NCI-H82 treated with DMSO at 0.1 percent for 48 hours (cell line): ENCODE data around the gene INKA2.
A peak's percentile ranks its signal among the peaks of the same experiment; 100 is the strongest.

Source experiments
- DNase-seq: peaks from one replicate; lab custom pipeline; 2025; ENCODE audit not compliant: unreplicated experiment; lab: John Stamatoyannopoulos, UW

INKA2 gene

DNA sequence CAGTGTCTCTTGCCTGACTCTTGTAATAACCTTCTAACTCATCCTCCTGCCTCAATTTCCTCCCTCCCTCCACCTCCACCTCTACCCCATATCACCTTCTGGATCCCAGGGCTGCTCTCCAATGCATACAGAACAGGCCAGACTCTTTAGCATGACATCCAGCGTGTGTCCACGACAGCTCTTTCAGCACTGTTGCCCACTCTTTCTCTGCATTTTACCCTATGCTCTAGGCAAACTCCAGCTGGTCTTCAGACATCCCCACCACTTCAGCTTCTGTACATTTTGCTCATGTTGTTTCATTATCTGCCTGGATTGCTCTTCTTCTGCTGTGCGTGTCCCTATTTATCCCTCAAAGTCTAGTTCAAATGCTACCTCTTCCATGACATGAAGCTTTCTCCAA lies 4.8 kb downstream of the INKA2 start:
- no peak for DNase-seq

DNA sequence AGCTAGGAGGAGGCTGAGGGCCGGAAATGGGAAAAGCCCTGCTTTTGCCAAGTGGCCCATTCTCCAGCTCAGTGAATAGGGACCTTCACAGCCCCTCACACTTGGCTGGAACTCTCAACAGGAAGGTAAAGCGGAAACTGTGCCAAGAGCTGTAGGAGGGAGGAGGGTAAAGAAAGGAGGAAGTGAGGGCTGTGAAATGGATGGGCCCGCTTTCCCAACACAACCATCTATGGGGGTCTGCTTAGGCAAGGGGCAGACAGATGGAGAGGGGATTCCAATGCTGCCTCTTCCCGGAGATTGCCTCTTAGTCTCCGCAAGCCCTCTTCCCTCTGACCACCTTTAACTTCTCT lies 5.2 kb downstream of the INKA2 start:
- no peak for DNase-seq

DNA sequence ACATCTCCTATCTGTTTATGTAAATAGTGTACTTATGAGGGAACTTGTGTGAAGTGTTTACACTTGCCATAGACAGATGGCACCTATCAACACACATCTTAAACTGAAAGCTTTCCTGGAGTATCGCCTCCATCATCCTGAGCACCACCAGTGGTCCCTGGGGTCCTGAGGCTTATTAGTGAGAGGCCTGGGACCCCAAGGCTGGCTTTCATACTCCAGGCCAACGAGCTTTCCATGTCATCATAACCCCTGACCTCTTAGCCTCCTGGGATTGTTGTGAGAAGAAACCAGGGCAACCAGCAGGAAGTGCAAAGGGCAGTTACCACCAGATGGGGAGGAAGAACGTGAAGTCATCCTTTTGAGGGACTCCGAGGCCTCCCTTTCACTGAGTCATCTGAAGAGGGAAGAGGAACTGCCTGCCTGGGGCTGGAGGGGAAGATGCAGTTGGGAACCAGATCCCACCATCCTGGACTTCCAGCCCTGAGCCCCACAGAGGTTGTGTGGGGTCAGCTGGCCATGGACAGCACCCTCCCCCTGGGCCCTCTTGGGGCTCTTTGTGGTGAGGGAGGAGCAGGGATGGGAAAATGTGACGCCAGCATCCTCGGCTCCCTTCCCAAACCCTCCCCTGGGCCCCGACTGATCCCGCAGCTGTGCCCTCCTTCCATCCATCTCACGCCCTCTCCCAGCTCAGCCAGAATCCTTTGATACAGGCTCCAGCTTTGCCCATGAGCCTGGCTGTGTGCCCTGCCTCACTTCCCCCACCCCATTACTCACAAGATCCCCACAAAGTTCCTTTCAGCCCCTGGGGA lies 5.8 kb downstream of the INKA2 start:
- DNase-seq, result no peak

DNA sequence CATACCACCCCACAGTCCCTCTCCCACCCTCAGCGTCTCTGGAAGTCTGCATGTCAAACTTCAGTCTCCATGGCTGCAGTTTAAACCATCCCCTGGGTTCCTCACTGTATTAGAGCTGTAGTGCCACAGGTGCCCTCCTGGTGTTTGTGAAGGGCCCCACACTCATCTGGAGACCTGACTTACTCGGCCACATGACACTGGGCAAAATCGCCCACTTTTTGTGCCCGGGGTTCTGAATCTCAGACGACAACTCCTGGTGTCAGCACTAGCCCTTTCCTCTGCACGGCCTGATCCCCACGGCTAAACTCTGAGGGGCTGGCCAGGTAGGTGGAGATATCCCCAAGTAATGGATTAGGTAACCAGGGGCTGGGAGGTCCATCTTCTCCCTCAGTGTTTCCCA lies 6.5 kb downstream of the INKA2 start:
- no peak for DNase-seq

DNA sequence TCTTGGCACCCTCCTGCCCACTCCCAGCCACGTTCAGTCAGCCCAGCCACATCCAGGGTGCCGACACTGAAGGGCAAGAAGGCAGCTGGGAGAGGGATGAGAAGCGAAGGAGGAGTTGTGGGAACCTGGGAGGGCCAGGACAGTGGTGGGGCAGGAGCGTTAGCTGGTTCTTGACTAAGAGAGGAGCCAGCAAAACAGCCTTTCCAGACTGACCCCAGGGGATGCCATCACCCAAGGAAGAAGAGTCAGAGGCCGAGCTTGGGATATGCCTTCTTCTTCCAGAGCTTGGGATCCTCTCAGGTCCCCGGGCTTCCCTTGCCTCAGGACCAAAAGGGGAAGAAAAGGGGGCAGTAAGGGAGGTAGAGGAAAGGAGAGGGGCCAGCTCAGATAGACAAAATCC lies 7.2 kb downstream of the INKA2 start:
- DNase-seq, result no peak

DNA sequence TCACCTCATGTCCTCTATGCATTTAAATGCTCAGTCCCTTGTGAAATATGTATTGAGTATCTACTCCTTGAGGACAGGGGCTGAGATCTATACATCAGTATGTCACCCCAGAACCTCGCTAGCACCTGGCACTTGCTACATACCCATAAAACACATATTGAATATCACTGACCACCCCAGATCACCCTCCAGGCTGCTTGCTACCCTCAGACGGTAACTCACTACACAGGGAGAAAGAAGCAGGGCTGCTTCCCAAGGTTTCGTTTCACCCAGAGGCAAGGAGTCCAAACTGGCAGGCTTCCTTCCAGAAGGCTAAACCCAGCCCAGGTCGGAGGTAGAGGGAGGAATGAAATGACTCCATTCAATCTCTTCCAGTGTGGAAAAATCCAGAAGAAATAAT lies 8.5 kb downstream of the INKA2 start:
- DNase-seq, result no peak

DNA sequence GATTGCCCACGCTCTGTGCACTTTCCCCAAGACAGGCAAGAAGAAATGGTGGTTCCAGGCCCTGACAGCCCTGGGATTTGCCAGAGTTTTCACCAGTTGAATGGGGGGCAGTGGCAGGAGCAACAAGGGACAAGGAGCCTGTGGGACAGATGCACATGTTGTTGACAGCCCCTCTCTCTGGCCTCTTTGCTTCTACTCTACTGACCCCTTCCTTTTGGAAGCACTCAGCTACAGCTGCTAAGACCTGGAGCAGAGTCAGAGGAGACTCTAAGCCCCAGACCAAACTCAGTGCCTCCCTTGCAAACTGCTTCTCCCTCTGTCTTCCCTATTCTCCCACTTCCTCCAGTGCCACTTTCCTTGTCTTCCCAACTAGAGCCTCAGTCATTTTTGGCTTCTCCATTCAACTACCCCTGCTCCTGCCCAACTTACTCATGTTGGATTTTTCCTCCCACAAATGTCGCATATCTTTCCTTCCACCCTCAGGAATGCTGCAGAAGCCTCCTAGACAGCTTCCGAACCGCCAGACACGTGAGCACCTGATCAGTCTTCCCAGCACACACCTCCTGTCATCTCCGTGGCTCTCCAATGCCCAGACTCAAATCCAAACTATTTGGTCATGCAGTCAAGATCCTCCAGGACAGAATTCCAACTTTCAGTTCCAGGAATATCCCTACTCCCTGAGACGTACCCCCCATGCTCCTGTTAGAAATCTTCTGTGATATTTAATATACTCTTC lies 9.1 kb downstream of the INKA2 start:
- no peak for DNase-seq

DNA sequence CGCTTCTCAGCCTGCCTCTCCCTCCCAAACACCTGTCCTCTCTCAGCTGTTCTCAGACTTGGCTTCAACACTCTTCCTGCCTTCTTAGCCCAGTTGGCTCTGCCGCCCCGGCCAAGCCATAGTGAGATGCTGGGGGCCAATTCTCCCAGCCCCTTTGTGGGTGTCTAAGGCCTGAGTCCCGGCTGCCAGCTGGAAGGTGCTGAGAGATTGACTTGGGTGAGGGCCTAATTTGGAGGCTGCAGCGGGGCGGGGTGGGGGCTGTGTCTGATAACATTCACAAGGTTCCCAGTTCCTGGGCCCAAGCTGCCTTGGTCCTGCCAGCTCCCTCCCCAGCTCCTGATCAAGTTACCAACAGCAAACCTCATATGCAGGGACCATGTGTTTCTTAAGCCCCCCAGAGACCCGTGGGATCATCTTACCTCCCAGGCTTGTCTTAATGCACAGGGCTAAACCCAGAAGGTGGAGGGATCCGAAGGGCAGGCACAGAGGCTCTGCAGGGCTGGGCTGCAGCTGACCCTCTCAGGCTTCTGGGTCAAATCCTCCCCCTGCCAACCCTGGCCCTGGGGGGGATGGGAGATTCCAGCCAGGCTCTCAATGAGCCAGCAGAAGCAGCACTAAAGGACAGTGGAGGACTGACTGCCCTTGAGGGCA lies 9.8 kb downstream of the INKA2 start:
- DNase-seq, result peak; percentile 88

DNA sequence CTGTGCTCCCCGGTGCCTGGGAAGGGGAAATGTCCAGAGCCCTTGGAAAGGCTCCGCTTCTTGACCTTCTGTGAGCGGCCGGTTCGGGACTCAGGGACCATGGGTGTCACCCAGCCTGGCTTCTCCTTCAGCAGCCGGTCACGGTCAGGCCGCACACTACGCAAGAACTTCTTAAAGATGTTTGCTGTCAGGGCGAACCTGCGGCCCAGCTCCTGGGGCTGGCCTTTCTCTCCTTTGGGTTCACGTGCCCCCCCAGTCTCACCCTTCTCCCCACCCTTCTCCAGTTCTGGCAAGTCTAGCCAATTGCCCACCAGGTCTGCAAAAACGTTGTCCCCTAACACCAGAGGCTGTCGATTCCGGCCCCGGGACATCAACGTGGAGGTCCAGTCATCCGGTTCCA lies 12.1 kb downstream of the INKA2 start:
- no peak for DNase-seq

DNA sequence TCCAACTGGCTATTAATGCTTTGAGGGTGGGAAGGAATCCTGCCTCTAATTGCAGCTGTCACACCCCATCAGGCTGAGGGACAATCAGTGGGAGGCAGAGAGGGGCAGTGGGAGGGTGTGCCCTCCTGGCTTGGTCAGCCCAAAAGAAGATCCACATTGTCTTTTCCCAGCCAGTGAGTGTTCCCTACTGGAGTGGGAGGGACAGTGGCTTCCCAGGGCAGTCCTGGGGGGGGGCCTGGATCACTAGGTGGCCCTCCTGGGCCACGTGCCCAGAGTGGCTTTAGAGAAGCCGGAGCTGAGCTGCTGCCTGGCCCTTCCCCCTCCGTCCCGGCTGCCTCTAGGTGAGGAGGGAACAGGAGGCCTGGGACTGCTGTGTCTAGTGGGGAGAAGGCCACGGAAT lies 14.0 kb downstream of the INKA2 start:
- no peak for DNase-seq

DNA sequence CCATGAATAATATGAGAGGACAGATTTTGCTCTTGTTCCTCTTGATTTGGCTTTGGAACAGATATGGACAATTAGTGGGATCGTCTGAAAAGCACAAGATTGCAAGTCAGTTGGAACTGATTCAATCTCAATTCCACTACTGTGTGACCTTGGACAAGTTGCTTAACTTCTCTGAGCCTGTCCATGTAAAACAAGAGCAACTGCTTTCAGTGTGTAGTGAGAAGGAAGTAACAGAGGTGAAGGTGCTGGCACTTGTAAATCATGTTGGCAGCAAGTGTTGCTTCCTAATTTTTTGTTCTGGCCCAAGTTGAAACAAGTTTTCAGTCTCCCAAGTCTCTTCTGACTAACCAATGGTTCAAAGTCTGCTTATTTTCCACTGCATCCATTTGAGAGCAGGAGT lies 15.3 kb downstream of the INKA2 start:
- DNase-seq, result no peak

DNA sequence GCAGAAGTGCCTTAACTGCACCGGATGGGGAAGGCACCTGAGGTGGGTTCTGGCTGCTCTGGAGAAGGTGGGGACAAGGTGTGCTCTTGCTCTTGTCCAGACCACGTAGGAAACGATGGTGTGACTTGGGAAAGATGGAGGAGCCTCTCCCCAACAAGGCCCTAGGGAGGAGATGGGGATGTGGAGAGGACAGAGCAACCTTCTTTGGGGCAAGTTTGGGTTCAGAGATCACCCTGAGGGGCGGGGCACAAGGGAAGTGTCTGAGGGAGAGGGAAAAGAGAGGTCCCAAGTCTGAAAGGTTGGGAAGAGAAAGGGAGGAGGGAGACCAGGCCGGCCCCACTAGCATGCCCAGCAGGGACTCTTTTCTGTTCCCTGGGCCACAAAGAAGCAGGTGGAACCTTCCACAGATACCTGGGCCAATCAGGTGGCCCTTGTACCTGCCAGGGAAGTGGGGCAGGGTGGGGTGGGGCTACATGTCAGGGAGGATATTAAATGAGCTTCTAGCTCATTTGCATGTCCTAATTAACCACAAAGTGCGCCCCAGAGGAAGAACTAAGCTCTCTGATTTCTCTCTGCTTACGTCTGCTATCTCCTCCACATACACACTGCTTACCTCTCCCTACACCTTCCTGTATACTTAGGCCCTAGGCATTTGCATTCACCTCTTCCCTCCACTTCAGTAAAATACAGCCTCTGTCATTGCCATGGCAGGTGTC lies 15.9 kb downstream of the INKA2 start:
- no peak for DNase-seq

DNA sequence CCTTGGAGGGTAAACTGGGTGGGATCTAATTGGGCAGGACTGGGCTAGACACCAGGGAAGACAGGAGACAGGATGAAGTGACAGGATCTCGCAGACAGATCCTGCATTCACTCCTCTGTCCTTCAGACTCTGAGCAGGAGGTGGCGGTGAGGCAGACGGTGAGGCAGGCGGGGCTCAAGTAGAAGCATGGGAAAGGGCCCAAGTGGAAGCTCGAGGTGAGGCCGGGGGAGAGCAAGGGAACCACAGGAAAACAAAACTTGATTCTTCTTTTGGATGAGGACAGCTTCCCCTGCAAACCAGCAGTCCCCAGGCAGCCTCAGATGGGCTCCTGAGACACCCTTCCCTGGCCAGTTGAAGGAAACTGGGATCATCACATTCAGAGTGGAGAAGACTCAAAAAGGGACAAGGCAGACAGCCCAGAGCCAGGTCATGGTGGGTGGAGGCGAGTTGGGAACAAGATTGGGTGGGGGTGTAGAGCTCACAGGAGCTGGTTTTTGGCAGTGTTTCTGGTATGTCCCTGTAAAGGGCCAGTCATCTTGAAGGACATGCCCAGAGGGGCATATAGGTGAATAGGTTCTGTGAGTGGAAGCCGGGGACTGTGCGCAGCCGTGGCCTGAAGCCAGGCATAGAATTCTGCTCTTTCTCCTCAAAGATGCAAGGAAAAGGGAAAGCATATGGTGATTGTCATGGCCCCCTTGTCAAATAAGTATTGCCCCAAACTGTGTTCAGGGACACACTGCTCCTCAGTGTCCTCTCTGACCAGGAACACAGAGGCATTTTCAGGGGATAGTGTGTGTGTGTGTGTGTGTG lies 18.0 kb downstream of the INKA2 start:
- DNase-seq, result no peak

DNA sequence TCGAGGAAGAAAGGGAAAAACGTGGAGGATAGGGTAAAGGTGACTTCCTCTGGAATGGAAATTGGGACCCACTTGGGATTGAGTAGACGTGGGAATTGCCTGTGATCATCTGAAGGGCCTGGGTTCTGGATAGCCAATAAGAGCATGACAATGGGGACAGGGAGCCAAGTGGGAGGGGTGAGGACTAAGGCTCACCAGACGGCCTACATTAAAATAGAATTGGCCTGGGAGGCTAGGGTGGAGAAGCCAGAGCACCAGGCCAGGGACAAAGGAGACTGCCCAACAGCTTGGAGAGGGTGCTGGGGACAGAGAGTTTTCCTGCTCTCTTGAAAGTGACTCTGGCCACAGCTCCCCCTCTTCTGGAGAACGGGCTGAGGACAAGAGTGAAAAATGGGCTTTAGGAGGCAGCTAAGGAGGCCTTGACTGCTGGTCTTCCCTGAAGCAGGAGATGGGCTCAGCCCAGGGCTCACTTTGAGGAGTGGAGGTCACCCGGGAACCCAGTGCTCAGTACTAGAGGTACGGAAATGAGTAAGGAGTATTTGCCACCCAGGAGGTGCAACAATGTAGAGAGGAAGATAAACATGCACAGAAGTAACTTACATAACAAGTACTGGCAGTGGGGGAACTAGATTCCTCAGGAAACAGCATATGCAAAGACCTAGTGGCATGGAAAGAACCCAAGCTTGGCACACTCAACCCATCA lies 18.8 kb downstream of the INKA2 start:
- DNase-seq, result no peak

DNA sequence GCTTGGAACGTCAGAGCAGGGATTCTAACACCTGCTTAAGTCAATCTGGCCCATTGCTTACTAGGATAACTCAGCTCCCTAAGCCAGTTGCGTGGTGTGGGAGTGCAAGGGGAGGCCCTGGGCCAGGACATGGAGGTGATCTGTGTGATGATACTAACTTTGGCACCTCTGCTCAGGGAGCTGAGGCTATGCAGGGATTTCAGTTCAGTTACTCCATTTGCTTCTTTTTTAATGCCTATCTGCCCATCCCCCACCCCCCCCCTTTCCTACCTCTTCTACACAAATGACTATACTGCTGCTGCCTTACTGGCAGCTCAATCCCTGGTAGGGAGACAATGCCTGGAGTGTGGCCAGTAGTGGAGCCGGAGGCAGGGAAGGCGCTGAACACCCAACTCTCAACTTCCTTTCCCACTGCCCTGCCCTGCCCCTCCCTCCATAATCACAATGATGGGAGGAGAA lies 19.5 kb downstream of the INKA2 start:
- no peak for DNase-seq

DNA sequence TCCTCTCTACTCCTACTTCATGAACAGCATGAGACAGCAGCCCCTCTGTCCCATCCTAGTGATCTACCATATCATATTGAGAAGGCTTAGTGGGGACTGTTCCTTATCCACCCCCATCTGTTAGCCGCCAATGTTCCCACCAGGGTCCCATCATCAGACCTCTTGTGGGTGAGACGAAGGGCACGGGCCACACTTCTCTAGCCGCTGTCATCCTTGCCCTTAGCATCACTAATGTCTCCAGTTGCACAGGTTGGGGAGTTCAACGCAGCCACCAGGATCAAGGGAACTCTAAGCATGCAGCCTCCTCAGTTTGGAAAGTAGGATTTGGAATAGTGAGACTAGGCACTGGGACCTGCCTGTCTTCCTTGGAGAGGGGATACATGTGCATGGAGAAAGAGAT lies 20.1 kb downstream of the INKA2 start:
- no peak for DNase-seq

DNA sequence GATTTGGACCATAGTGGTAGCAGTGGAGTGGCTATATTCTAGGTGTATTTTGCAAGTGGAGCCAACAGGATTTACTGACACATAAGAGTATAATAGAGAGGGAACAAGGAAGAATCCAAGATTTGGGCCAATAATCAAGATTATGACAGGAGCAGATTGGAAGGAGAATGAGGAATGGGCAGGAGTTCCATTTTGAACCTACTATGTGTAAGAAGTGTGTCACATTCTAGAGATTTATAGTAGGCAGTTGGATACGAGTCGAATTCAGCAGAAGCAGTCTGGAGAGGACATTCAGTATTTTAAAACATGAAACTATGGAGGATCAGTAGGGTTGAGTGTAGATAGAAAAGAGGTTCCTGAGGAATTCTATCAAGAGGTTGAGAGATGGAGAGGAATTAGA lies 21.7 kb downstream of the INKA2 start:
- DNase-seq, result no peak

DNA sequence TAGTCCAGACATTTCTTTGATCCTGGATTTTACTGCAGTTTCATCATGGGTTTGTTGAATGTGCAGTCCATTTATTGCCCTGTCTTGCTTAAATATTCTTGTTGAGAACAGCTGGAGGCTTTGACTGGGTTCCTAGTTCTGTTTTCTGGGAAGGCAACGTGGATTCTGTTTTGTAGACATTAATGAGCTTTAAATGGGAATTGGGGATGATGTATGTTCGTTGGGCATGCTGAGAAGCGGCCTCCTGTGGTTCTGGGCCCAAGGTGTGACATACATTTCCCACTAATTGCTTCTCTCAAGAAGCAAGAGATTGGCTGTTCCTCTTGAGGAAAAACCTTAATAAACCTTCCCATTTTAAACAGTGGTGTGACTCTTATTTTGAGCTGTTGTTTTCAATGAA lies 22.9 kb downstream of the INKA2 start:
- DNase-seq, result no peak

DNA sequence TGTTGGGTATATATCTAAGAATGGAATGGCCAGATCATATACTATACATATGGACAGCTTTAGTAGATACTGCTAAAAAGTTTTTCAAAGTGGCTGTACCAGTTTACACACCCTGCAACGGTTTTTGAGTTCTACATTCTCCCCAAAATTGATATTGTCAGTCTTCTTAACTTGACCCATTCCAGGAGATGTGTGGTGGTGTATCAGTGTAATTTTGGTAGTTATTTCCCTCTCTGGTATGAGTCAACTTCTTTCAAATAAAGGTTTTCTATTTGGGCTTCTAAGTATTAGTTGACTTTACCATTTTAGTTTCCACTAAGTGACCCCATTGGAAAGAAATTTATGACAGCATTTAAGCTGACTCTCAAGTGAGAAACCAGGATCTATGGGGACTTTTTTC lies 29.2 kb downstream of the INKA2 start:
- DNase-seq, result no peak

DNA sequence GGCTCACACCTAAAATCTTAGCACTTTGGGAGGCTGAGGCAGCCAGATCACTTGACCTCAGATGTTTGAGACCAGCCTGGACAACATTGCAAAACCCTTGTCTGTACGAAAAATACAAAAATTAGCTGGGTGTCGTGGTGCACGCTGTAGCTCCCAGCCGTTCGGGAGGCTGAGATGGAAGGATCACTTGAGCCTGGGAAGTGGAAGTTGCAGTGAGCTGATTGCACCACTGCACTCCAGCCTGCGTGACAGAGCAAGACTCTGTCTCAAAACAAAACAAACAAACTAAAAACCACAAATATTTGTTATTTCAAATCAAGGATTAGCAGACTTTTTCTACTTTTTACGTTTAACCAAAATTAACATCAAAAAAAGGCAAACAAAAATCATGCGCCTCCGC lies 31.3 kb downstream of the INKA2 start:
- no peak for DNase-seq
